ENCODE measurements around the gene KRT74.

- TF ChIP-seq POLR2AphosphoS5 (IDR thresholded peaks at IDR 0.05) = no peak
- TF ChIP-seq POLR2A (IDR thresholded peaks at IDR 0.05) = no peak
These were observed 42.3 kb upstream of the KRT74 start for GRCh38 chr12:52615912-52616311.
